OCI-LY3 (cell line): ENCODE measurements around the gene NRP1.

Experiments used
- EZH2phosphoT487 ChIP-seq: fragments of 200-600 bp; shearing (Covaris generic); IDR thresholded peaks from 2 replicates; pipeline ENCODE4 v1.6.1; 2018; ENCODE audit warnings: antibody characterized with exemption, mixed run types, low read depth
- TF ChIP-seq, protein P1 (sequence below): fragments of 200-600, 300-600 bp; sonication (generic); IDR thresholded peaks from 2 replicates; pipeline ENCODE4 v1.5.1; 2014; ENCODE audit warnings: antibody characterized with exemption, low read length, low read depth

DNA sequence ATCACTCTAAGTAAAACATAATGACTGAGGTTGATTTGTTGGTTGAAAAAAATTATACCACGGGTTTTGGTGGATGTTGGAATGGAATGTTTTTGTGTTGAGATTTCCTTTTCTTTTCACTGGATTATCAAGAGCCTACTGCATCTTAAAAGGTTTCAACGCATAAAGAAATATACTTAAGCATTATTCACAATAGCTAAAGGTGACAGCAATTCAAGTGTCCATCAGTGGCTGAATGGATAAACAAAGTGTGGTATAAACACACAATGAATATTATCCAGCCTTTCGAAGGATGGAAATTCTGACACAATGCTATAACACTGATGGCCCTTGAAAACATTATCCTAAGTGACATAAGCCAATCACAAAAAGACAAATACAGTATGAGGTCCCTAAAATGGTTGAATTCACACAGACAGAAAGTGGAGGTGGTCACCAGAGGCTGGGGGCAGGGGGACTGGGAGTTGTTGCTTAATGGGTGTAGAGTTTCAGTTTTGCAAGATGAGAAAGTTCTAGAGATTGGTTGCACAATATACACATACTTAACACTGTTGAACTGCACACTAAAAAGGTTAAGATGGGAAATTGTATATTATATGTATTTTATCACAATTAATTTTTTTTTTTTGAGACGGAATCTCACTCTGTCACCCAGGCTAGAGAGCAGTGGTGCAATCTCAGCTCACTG is 122.3 kb downstream of the NRP1 start:
- TF ChIP-seq, protein P1, sequence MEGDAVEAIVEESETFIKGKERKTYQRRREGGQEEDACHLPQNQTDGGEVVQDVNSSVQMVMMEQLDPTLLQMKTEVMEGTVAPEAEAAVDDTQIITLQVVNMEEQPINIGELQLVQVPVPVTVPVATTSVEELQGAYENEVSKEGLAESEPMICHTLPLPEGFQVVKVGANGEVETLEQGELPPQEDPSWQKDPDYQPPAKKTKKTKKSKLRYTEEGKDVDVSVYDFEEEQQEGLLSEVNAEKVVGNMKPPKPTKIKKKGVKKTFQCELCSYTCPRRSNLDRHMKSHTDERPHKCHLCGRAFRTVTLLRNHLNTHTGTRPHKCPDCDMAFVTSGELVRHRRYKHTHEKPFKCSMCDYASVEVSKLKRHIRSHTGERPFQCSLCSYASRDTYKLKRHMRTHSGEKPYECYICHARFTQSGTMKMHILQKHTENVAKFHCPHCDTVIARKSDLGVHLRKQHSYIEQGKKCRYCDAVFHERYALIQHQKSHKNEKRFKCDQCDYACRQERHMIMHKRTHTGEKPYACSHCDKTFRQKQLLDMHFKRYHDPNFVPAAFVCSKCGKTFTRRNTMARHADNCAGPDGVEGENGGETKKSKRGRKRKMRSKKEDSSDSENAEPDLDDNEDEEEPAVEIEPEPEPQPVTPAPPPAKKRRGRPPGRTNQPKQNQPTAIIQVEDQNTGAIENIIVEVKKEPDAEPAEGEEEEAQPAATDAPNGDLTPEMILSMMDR: no peak
- TF ChIP-seq EZH2phosphoT487: no peak
